H1 (cell line): ENCODE measurements around the gene POLG. TPM values are rescaled to one million over a fixed set of nuclear protein-coding genes. Genes with fewer than 3 reads are reported as not detected.

ENCODE experiments used
- CTCF ChIA-PET: fragments of 300-600 bp; sonication (Branson Sonifier 250); formaldehyde crosslinking; loops from one replicate; lab custom pipeline; 2021; ENCODE audit not compliant: partially characterized antibody; lab: Charles Lee
- POLR2A ChIA-PET: fragments of 300-600 bp; sonication (Branson Sonifier 250); formaldehyde crosslinking; loops from one replicate; lab custom pipeline; 2021; ENCODE audit warnings: inconsistent platforms; ENCODE audit not compliant: partially characterized antibody; lab: Charles Lee
- DNase-seq, 2 experiments: peaks; one replicate each; pipeline versions ENCODE4 v3.0.0 to v3.0.0-alpha.2; 2010 to 2022; ENCODE audit warnings: low spot score in 2 of 2, low read depth in 1 of 2, mixed read lengths in 1 of 2
- FAIRE-seq: peaks from 2 replicates; lab custom pipeline; 2011; peaks lifted over from hg19 to GRCh38; lab: Jason Lieb, UNC
- H2AFZ ChIP-seq: 2 replicates; pipeline ENCODE4 v1.8.1; 2012; ENCODE audit warnings: low read length, inconsistent platforms
- H2AK5ac ChIP-seq: 2 replicates; pipeline ENCODE4 v1.6.1; 2013; ENCODE audit warnings: low read depth, low read length
- H2BK120ac ChIP-seq: replicated peaks from 2 replicates; pipeline ENCODE3; 2013; ENCODE audit warnings: low read depth, low read length, inconsistent platforms
- H2BK12ac ChIP-seq: 2 replicates; pipeline ENCODE4 v1.6.1; 2013; ENCODE audit warnings: low read depth, low read length
- H2BK15ac ChIP-seq: 2 replicates; pipeline ENCODE4 v1.6.1; 2013; ENCODE audit warnings: low read length
- H2BK20ac ChIP-seq: 2 replicates; pipeline ENCODE4 v1.6.1; 2013; ENCODE audit warnings: low read length
- H2BK5ac ChIP-seq: 2 replicates; pipeline ENCODE4 v1.6.1; 2013; ENCODE audit warnings: low read depth, low read length
- H3K14ac ChIP-seq: 2 replicates; pipeline ENCODE4 v1.6.1; 2013; ENCODE audit warnings: inconsistent platforms; ENCODE audit not compliant: insufficient read length
- H3K18ac ChIP-seq: 2 replicates; pipeline ENCODE4 v1.6.1; 2013; ENCODE audit warnings: low read length; ENCODE audit errors: extremely low read depth
- H3K23ac ChIP-seq: 2 replicates; pipeline ENCODE4 v1.6.1; 2013; ENCODE audit warnings: inconsistent platforms; ENCODE audit not compliant: insufficient read length
- H3K23me2 ChIP-seq: 2 replicates; pipeline ENCODE4 v1.6.1; 2013; ENCODE audit warnings: low read depth, low read length
- H3K27ac ChIP-seq: 2 replicates; pipeline ENCODE4 v1.6.1; 2011; ENCODE audit warnings: low read depth, low read length, inconsistent platforms
- H3K27me3 ChIP-seq, 4 experiments: replicated peaks in 1 of 4; 1 replicate in 1 of 4; 2 replicates in 3 of 4; pipeline versions ENCODE4 v1.6.1 to v1.8.1; 2011 to 2013; ENCODE audit warnings: low read length in 3 of 4, mild to moderate bottlenecking in 3 of 4, inconsistent platforms in 2 of 4, mixed read lengths in 2 of 4, moderate library complexity in 1 of 4; ENCODE audit not compliant: control insufficient read depth in 3 of 4, insufficient read depth in 3 of 4; ENCODE audit errors: extremely low read depth in 1 of 4
- H3K36me3 ChIP-seq, 4 experiments: 2 replicates each; pipeline versions ENCODE4 v1.6.1 to v1.8.1; 2011 to 2013; ENCODE audit warnings: mild to moderate bottlenecking in 4 of 4, low read length in 3 of 4, moderate library complexity in 2 of 4, control low read depth in 1 of 4, inconsistent platforms in 1 of 4; ENCODE audit not compliant: insufficient read depth in 4 of 4, control insufficient read depth in 2 of 4
- H3K4ac ChIP-seq: replicated peaks from 2 replicates; pipeline ENCODE3; 2013; ENCODE audit warnings: low read length, low read depth, mixed read lengths, inconsistent platforms; ENCODE audit not compliant: insufficient read length
- H3K4me1 ChIP-seq, 4 experiments: replicated peaks in 1 of 4; 1 replicate in 1 of 4; 2 replicates in 3 of 4; pipeline versions ENCODE4 v1.6.1 to v1.8.1; 2011 to 2013; ENCODE audit warnings: low read length in 3 of 4, inconsistent platforms in 2 of 4, mixed read lengths in 1 of 4; ENCODE audit not compliant: insufficient read depth in 4 of 4, control insufficient read depth in 3 of 4
- H3K4me2 ChIP-seq, 2 experiments: 2 replicates each; pipeline versions ENCODE4 v1.6.1 to v1.8.1; 2011 to 2013; ENCODE audit warnings: low read depth in 2 of 2, low read length in 2 of 2, control low read depth in 1 of 2, inconsistent platforms in 1 of 2, mild to moderate bottlenecking in 1 of 2; ENCODE audit not compliant: insufficient read depth in 1 of 2
- H3K4me3 ChIP-seq, 4 experiments: fragments of 200-600, 300-600 bp in 1 of 4; sonication (generic), shearing (Covaris generic), sonication (Bioruptor Twin) in 1 of 4; 2 replicates each; pipeline versions ENCODE4 v1.5.1 to v1.8.1; 2011 to 2016; ENCODE audit warnings: low read length in 4 of 4, low read depth in 3 of 4, control low read depth in 2 of 4, inconsistent platforms in 2 of 4, mild to moderate bottlenecking in 2 of 4, mixed read lengths in 1 of 4, moderate library complexity in 1 of 4; ENCODE audit not compliant: insufficient read depth in 2 of 4; ENCODE audit errors: extremely low read depth in 1 of 4
- H3K56ac ChIP-seq: replicated peaks from 2 replicates; pipeline ENCODE3; 2013; ENCODE audit warnings: low read depth, mild to moderate bottlenecking, mixed read lengths, low read length, inconsistent platforms; ENCODE audit not compliant: insufficient read length
- H3K79me1 ChIP-seq: 2 replicates; pipeline ENCODE4 v1.6.1; 2013; ENCODE audit warnings: low read depth, low read length, control low read depth
- H3K79me2 ChIP-seq, 2 experiments: 2 replicates each; pipeline versions ENCODE4 v1.6.1 to v1.8.1; 2012 to 2013; ENCODE audit warnings: low read length in 2 of 2, mild to moderate bottlenecking in 2 of 2, inconsistent platforms in 1 of 2; ENCODE audit not compliant: insufficient read depth in 2 of 2, control insufficient read depth in 1 of 2
- H3K9ac ChIP-seq, 4 experiments: replicated peaks in 1 of 4; 1 replicate in 1 of 4; 2 replicates in 3 of 4; pipeline versions ENCODE4 v1.6.1 to v1.8.1; 2011 to 2013; ENCODE audit warnings: low read depth in 3 of 4, low read length in 3 of 4, control low read depth in 2 of 4, mild to moderate bottlenecking in 2 of 4, moderate library complexity in 2 of 4, inconsistent platforms in 1 of 4; ENCODE audit errors: extremely low read depth in 1 of 4
- H3K9me3 ChIP-seq, 2 experiments: 2 replicates each; pipeline versions ENCODE4 v1.6.1 to v1.8.1; 2012 to 2013; ENCODE audit warnings: mild to moderate bottlenecking in 2 of 2, moderate library complexity in 2 of 2, control low read depth in 1 of 2, inconsistent platforms in 1 of 2, low read depth in 1 of 2, low read length in 1 of 2, mixed read lengths in 1 of 2; ENCODE audit not compliant: insufficient read depth in 2 of 2
- H4K20me1 ChIP-seq, 2 experiments: replicated peaks in 1 of 2; 2 replicates each; pipeline versions ENCODE3 to v1.8.1; 2011 to 2013; ENCODE audit warnings: inconsistent platforms in 2 of 2, low read length in 2 of 2, mild to moderate bottlenecking in 1 of 2; ENCODE audit not compliant: insufficient read depth in 2 of 2, control insufficient read depth in 1 of 2
- H4K5ac ChIP-seq: 2 replicates; pipeline ENCODE4 v1.6.1; 2013; ENCODE audit warnings: low read length, low read depth, mixed read lengths, inconsistent platforms; ENCODE audit not compliant: insufficient read length
- H4K8ac ChIP-seq: 2 replicates; pipeline ENCODE4 v1.8.0; 2013; ENCODE audit warnings: mild to moderate bottlenecking, moderate library complexity, low read length, inconsistent platforms; ENCODE audit not compliant: insufficient read depth; ENCODE audit errors: extremely low read depth
- H4K91ac ChIP-seq: replicated peaks from 2 replicates; pipeline ENCODE3; 2013; ENCODE audit warnings: low read length, mixed read lengths, inconsistent platforms; ENCODE audit not compliant: insufficient read length
- BCL11A ChIP-seq, 2 experiments: IDR thresholded peaks; one replicate each; pipeline ENCODE4 v1.6.1; 2011; ENCODE audit warnings: low read depth in 2 of 2, low read length in 2 of 2, mild to moderate bottlenecking in 2 of 2
- BRCA1 ChIP-seq: IDR thresholded peaks from 2 replicates; pipeline ENCODE4 v1.6.1; 2012; ENCODE audit warnings: low read depth, low read length, improper control_type of control experiment
- E2F6 ChIP-seq: IDR thresholded peaks from 2 replicates; pipeline ENCODE4 v1.6.1; 2012; ENCODE audit warnings: inconsistent platforms
- EP300 ChIP-seq, 2 experiments: IDR thresholded peaks; 1 replicate in 1 of 2; 2 replicates in 1 of 2; pipeline ENCODE4 v1.6.1; 2011 to 2012; ENCODE audit warnings: low read depth in 2 of 2, low read length in 2 of 2, mild to moderate bottlenecking in 2 of 2, borderline replicate concordance in 1 of 2, inconsistent platforms in 1 of 2, moderate library complexity in 1 of 2
- FOSL1 ChIP-seq: IDR thresholded peaks from 2 replicates; pipeline ENCODE4 v1.6.1; 2011; ENCODE audit warnings: mild to moderate bottlenecking, low read depth, low read length, moderate library complexity; ENCODE audit not compliant: insufficient read depth
- POU5F1 ChIP-seq: IDR thresholded peaks from 2 replicates; pipeline ENCODE4 v1.6.1; 2011; ENCODE audit warnings: low read depth, mild to moderate bottlenecking, low read length, moderate library complexity
- RXRA ChIP-seq: IDR thresholded peaks from 2 replicates; pipeline ENCODE4 v1.6.1; 2011; ENCODE audit warnings: low read depth, mild to moderate bottlenecking, low read length, moderate library complexity; ENCODE audit not compliant: insufficient read depth
- SP1 ChIP-seq: IDR thresholded peaks from 2 replicates; pipeline ENCODE4 v1.6.1; 2011; ENCODE audit warnings: low read depth, low read length
- SP4 ChIP-seq: IDR thresholded peaks from 2 replicates; pipeline ENCODE4 v1.6.1; 2012; ENCODE audit warnings: low read length, inconsistent platforms
- TEAD4 ChIP-seq: IDR thresholded peaks from 2 replicates; pipeline ENCODE4 v1.6.1; 2012; ENCODE audit warnings: low read depth, low read length, inconsistent platforms, mixed read lengths
- ZNF274 ChIP-seq: IDR thresholded peaks from 2 replicates; pipeline ENCODE4 v1.7.0; 2012; ENCODE audit warnings: low read length, borderline replicate concordance; ENCODE audit errors: extremely low read depth
- whole genome bisulfite sequencing, 2 experiments: shearing (Covaris generic) in 1 of 2; methylation state at CpG; one replicate each; pipeline versions ENCODE4 v1.1.6 to v1.1.7; 2013 to 2015; ENCODE audit warnings: low lambda C conversion rate in 2 of 2, mixed read lengths in 2 of 2, inconsistent platforms in 1 of 2, low coverage in 1 of 2, missing lambda C conversion rate in 1 of 2; ENCODE audit not compliant: insufficient replicate concordance in 2 of 2, insufficient coverage in 1 of 2, insufficient read length in 1 of 2; ENCODE audit errors: extremely low coverage in 1 of 2, missing lambda C conversion rate in 1 of 2; 5-methylcytosine and 5-hydroxymethylcytosine counted together
- polyA plus RNA-seq, 7 experiments: library from polyadenylated mRNA; depleted of rRNA in 3 of 7; stranded (reverse) in 5 of 7; unstranded in 2 of 7; fragments of >200 nt in 5 of 7; fragments of 200-250 nt in 2 of 7; gene quantifications; 1 replicate in 5 of 7; 2 replicates in 1 of 7; 4 replicates in 1 of 7; pipeline versions ENCODE4 v1.2.1 to v1.2.3, GENCODE V29; 2011 to 2013; ENCODE audit warnings: missing spikeins in 2 of 7, mixed read lengths in 2 of 7
- total RNA-seq: library from RNA; stranded (reverse); fragmentation: NEBNext Ultra II Directional; extraction: Animal tissue kit (Norgen Biotek cat#: 25700); gene quantifications from 2 replicates; pipeline ENCODE4 v1.2.1, GENCODE V29; 2021

The POLG gene
- total and polyA plus RNA-seq, 2 of the 8 experiments (the other 6 are each of a cell fraction or from before 2014, with no cell fraction given), result 14.8 to 52.3 TPM

DNA sequence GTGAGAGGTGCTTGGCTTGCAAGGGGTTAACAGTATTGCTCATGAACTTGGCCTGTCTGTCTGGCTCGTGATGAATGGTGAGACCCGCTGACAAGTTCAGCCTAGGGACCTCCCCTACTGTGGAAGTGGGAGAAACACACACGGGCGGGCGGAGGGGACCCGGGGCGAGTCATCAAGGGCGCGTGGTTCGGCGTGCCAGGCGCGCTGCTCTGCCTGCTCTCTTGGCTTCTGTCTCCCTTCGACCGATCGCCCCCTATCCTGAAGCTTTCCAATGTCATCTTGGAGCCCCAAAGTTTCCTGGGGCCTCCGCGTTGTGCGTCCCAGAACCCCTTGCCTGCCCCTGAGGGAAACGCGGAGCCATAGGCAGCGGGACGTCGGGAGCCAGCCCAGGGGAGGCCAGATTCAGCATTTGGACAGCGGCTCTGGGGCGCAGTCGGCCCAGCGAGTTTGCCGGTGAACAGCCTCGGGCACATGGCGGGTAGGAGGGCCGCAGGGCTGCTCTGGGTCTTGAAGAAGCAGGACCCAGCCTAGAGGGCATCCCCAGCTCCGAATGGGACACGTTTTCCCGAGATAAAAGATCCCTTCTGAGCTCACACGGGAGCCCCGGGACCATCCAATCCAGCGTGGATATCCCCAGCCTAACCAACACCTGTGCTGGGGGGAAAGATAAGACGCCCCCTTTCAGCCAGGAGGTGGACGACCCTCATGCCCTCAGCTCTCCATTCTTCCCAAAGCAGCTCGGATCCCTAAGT is 27.0 kb upstream of the POLG start:
- no peak overlapping the region for H3K14ac ChIP-seq
- POLR2A ChIA-PET, result interaction anchor here (0.9 to 2.0 kb wide), 2 partner anchors 15 to 57 kb away, joined by 3 to 7 read pairs; no protein-coding TSS in a partner anchor
- peaks cover 0 to 7% (median 0%) of the 10 kb centered on the region in 4 experiments; a peak in 1 of 8 replicates for H3K36me3 ChIP-seq
- peaks cover 0 to 27% (median 13%) of the 10 kb centered on the region in 4 experiments; a peak in 5 of 7 replicates for H3K4me1 ChIP-seq
- H3K27me3 ChIP-seq, result peaks cover 90 to 100% (median 97%) of the 10 kb centered on the region in 4 experiments
- no peaks in the 10 kb centered on the region for H3K79me2 ChIP-seq
- H3K79me1 ChIP-seq, result no peaks in the 10 kb centered on the region
- no peak overlapping the region for H2AK5ac ChIP-seq
- no peak overlapping the region for H3K56ac ChIP-seq
- H3K23me2 ChIP-seq, result peaks cover 1% of the 10 kb centered on the region; the same call in 1 of the 2 replicates
- H3K4me3 ChIP-seq, result peak overlapping the region in 1 of 4 experiments; percentile 35; a peak in 1 of 8 replicates
- no peak overlapping the region for H3K18ac ChIP-seq
- H3K23ac ChIP-seq, result no peak overlapping the region
- no peak overlapping the region for H3K27ac ChIP-seq
- WGBS, 2 experiments, result 14% methylated on average over 41 of the region's 41 CpGs; no CpG with 5 or more reads in 1 of the 2 experiments
- H3K4ac ChIP-seq, result no peak overlapping the region
- H4K91ac ChIP-seq, result no peak overlapping the region
- no peak overlapping the region for H3K9ac ChIP-seq
- no peak overlapping the region for H2BK12ac ChIP-seq
- DNase-seq, result peak in 1 of 2 experiments; percentile 91
- H4K20me1 ChIP-seq, result peaks cover 20 to 39% of the 10 kb centered on the region in 2 experiments
- no peak for FAIRE-seq
- no peaks in the 10 kb centered on the region for H3K9me3 ChIP-seq
- no peak overlapping the region for H2BK120ac ChIP-seq
- H2BK15ac ChIP-seq, result no peak overlapping the region
- H2AFZ ChIP-seq, result no peak overlapping the region
- H3K4me2 ChIP-seq, result peak overlapping the region; percentile 18 to 54; a peak in 3 of 4 replicates
- no peak overlapping the region for H2BK20ac ChIP-seq
- CTCF ChIA-PET, result interaction anchor here (1.4 to 18.6 kb wide), 8 partner anchors 7 to 111 kb away, joined by 4 to 412 read pairs (median 101); no protein-coding TSS in a partner anchor
- H4K8ac ChIP-seq, result no peak overlapping the region
- no peak overlapping the region for H2BK5ac ChIP-seq
- no peak overlapping the region for H4K5ac ChIP-seq
- TF ChIP-seq E2F6, result peak; percentile 91
- TF ChIP-seq BCL11A (IDR thresholded peaks at IDR 0.05; ENCODE audit: low read depth in 2 of 2, low read length in 2 of 2), result no peak
- TF ChIP-seq SP1, result no peak
- TF ChIP-seq TEAD4, result 0 out of 2 replicates have a peak, but pooled peaks have one; percentile 19
- no peak for TF ChIP-seq POU5F1
- 0 out of 2 replicates have a peak, but pooled peaks have one; percentile 20 for TF ChIP-seq RXRA
- TF ChIP-seq FOSL1, result no peak
- no peak for TF ChIP-seq EP300 (IDR thresholded peaks at IDR 0.05; ENCODE audit: borderline replicate concordance in 1 of 2, low read depth in 2 of 2, low read length in 2 of 2)
- no peak for TF ChIP-seq SP4
- no peak for TF ChIP-seq ZNF274
- no peak for TF ChIP-seq BRCA1
